ENCODE results near the gene TMED9.
A peak's percentile ranks its signal among the peaks of the same experiment; 100 is the strongest.
"Not testable (repeated sequence)": the region's sequence is repeated elsewhere in the genome, so short reads cannot be mapped to it uniquely, and the experiment has no call there.

The TMED9 gene

DNA sequence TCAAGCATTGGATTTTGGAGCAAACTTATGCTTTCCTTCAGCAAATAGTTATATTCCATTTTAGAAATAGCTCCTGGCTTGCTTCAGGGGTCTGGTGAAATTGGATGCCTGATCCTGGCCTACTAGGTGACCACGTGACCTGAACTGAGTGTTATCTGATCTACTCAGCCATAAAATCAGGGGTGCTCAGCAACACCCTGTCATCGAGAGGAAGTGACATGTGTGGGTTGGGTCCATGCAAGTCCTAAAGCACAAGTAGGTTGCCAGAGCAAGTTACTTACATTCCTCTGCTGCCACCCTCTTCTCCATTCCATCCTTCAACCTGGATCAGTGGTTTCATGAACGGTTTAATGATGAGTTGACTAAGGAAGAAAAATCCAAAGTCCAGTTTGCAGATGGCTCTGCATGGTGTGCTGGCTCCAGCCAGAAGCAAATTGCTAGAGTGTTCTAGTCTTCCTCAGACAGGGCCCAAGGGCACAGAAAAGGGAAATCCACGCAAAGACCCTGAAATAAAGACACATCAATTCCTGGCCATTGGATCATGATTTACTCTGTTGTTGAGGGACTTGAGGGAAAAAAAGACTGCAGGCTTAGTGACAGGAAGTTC is 34.9 kb upstream of the TMED9 start:
- Mint-ChIP-seq H3K36me3 (peaks cover 6% of the 10 kb centered on the region), H3K4me1 (peaks cover 43% of the 10 kb centered on the region)
- CTCF ChIA-PET, result no interaction called here

DNA sequence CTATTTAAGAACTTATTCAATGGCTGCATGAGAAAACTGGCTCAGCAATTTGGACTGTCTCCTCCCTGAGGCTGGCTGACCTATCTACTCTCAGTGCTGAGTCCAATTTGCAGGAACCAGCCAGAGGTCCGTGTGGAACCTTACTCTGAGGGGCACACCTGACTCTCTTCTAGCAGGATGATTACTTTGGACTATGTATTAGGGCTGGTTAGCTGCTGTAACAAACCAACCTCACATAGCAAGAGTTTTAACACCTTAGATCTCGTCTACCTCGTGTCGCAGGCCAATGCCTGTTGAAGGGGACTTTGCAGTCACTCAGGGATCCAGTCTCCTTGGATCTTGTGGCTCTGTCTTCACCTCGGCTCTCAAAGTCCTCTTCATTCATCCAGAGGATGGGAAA is 34.2 kb upstream of the TMED9 start:
- peaks cover 37% of the 10 kb centered on the region for H3K4me1 Mint-ChIP-seq

More for the DNA sequence above, 34.9 kb upstream of the TMED9 start:
- H3K4me3 Mint-ChIP-seq, result no peak overlapping the region
- H3K27ac Mint-ChIP-seq, result peak overlapping the region; percentile 63
- DNase-seq, result peak; percentile 47
- no peaks in the 10 kb centered on the region for H3K9me3 Mint-ChIP-seq
- H3K27me3 Mint-ChIP-seq, result peaks cover 4% of the 10 kb centered on the region

DNA sequence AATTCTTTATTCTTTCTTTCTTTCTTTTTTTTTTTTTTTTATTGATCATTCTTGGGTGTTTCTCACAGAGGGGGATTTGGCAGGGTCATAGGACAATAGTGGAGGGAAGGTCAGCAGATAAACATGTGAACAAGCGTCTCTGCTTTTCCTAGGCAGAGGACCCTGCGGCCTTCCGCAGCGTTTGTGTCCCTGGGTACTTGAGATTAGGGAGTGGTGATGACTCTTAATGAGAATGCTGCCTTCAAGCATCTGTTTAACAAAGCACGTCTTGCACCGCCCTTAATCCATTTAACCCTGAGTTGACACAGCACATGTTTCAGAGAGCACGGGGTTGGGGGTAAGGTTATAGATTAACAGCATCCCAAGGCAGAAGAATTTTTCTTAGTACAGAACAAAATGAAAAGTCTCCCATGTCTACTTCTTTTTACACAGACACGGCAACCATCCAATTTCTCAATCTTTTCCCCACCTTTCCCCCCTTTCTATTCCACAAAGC is 32.5 kb upstream of the TMED9 start:
- H3K27ac Mint-ChIP-seq, H3K4me3 Mint-ChIP-seq, DNase-seq, CTCF ChIA-PET, H3K9me3 Mint-ChIP-seq, H3K36me3 Mint-ChIP-seq: not testable (repeated sequence)
- H3K4me1 Mint-ChIP-seq, result peaks cover 29% of the 10 kb centered on the region
- peaks cover 21% of the 10 kb centered on the region for H3K27me3 Mint-ChIP-seq

More for the DNA sequence above, 34.2 kb upstream of the TMED9 start:
- H3K27me3 Mint-ChIP-seq, result peaks cover 8% of the 10 kb centered on the region
- no peaks in the 10 kb centered on the region for H3K9me3 Mint-ChIP-seq
- DNase-seq, result no peak
- H3K4me3 Mint-ChIP-seq, result no peak overlapping the region
- CTCF ChIA-PET, result no interaction called here
- peaks cover 2% of the 10 kb centered on the region for H3K36me3 Mint-ChIP-seq
- no peak overlapping the region for H3K27ac Mint-ChIP-seq

DNA sequence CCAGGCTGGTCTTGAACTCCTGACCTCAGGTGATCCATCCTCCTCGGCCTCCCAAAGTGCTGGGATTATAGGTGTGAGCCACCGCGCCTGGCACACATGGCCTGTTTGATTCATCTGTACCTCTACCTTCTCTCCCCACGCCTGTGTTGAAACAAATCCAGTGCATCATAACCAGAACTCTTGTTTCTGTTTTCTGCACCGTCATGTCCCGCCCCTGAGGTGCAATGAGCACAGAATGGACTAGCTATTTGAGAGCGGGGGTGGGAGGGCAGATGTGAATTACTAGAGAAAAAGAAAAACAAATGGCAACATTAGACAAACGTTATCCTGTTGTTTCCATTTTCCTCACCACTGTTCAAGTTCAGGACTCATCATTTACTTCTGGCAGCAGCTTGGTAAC is 27.0 kb upstream of the TMED9 start:
- no peaks in the 10 kb centered on the region for H3K9me3 Mint-ChIP-seq
- no peaks in the 10 kb centered on the region for H3K4me1 Mint-ChIP-seq
- CTCF ChIA-PET, result no interaction called here
- H3K27me3 Mint-ChIP-seq, result peaks cover 50% of the 10 kb centered on the region
- H3K36me3 Mint-ChIP-seq, result no peaks in the 10 kb centered on the region
- no peak for DNase-seq
- no peak overlapping the region for H3K27ac Mint-ChIP-seq
- no peak overlapping the region for H3K4me3 Mint-ChIP-seq

DNA sequence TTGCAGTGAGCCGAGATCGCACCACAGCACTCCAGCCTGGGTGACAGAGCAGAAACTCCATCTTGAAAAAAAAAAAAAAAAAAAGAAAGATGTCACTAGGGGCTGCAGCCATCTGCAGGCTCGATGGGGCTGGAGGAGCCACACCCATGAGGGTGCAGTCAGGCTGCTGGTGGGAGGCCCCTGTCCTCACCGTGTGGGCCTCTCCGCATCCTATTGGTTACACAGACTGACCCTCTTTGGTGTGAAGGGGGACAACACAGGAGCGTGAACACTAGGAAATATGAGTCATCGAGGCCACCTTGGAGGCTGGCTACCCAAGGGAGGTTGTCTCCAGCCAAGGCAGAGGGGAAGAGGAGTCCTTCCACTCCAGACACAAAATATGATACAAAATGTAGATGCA is 23.7 kb upstream of the TMED9 start:
- Mint-ChIP-seq H3K9me3 (no peaks in the 10 kb centered on the region), H3K4me3 (no peak overlapping the region), H3K36me3 (no peaks in the 10 kb centered on the region), H3K4me1 (no peaks in the 10 kb centered on the region), H3K27ac (no peak overlapping the region), H3K27me3 (peaks cover 44% of the 10 kb centered on the region)
- no peak for DNase-seq
- CTCF ChIA-PET, result no interaction called here

DNA sequence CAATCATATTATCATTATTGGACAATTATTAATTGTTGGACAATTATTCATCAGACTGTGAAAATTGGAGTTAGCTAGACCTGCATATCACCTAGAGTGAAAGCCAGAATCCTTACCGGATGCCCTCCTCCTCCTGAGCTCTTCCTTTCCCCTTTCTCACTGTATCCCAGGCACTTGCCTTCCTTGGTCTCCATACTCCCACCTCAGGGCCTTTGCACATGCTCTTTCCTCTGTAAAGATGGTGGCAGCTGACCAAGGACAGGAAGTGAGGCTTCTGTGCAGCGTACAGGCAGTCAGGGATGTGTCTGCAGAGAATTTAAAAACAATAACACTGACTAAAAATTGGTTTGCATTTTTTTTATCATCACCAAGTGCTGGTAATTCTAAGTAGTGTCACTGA is 22.1 kb upstream of the TMED9 start:
- Mint-ChIP-seq H3K27ac (no peak overlapping the region), H3K4me1 (no peaks in the 10 kb centered on the region), H3K36me3 (no peaks in the 10 kb centered on the region), H3K9me3 (no peaks in the 10 kb centered on the region), H3K4me3 (no peak overlapping the region), H3K27me3 (peaks cover 41% of the 10 kb centered on the region)
- CTCF ChIA-PET, result interaction anchor here (0.9 to 1.2 kb wide), 2 partner anchors 9 to 430 kb away, joined by 3 to 4 read pairs; no protein-coding TSS in a partner anchor
- DNase-seq, result no peak

DNA sequence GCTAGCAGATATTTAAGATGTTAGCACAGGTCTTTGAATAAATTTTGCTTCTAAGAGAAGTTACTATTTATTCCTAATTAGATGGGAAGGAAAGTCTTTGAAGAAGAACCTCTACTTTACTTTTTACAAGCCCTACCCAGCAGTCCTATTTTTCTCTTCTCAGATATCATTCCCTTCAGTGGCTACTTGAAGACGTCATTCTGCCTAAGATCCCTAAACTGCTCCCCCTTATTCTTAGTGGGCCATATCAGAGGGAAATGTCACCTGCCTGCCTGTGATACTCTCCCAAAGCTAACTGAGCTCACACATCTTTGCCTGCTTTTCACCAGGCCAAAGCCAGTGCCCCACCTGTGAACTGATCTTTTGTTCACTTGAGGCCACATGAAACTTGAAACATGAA is 16.5 kb upstream of the TMED9 start:
- Mint-ChIP-seq H3K9me3 (no peaks in the 10 kb centered on the region), H3K27ac (no peak overlapping the region), H3K4me1 (no peaks in the 10 kb centered on the region), H3K27me3 (peaks cover 17% of the 10 kb centered on the region), H3K4me3 (no peak overlapping the region), H3K36me3 (no peaks in the 10 kb centered on the region)
- no peak for DNase-seq
- CTCF ChIA-PET, result interaction anchor here (0.7 kb wide), 1 partner anchor 245 kb away, joined by 9 read pairs; no protein-coding TSS in a partner anchor

DNA sequence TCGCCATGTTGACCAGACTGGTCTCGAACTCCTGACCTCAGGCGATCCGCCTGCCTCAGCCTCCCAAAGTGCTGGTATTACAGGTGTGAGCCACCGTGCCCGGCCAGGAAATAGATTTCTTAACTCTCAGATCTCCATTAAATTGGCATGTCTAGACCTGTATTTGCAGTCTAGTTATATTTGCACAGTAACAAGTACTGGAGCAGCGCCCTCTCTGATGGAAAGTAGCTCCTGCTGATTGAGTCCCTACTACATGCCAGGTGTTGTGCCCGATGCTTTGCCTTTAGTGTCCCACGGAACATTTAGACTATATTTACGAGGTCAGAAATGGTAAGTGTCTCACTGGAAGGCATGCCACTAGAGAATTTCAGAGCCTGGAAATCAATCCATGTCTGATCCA is 15.8 kb upstream of the TMED9 start:
- Mint-ChIP-seq H3K27ac (no peak overlapping the region), H3K27me3 (peaks cover 15% of the 10 kb centered on the region), H3K4me3 (no peak overlapping the region), H3K36me3 (no peaks in the 10 kb centered on the region), H3K9me3 (no peaks in the 10 kb centered on the region), H3K4me1 (no peaks in the 10 kb centered on the region)
- CTCF ChIA-PET, result no interaction called here
- DNase-seq, result no peak

DNA sequence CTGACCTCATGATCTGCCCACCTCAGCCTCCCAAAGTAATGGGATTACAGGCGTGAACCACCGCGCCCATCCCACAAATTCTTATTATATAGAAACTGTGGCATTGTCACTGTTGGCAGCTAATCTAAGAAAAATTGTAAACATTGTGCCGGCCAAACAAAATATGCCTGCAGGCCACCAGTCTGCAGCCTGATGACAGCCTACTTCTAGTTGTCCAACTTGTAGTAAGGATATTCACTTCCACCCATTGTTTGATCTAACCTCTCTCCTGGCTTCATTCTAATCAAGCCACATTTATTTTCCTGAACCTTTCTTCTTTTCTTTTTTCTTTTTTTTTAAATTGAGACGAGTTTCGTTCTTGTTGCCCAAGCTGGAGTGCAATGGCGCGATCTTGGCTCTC is 13.7 kb upstream of the TMED9 start:
- CTCF ChIA-PET, result no interaction called here
- no peak for DNase-seq
- Mint-ChIP-seq H3K4me3 (no peak overlapping the region), H3K9me3 (no peaks in the 10 kb centered on the region), H3K36me3 (no peaks in the 10 kb centered on the region), H3K4me1 (no peaks in the 10 kb centered on the region), H3K27ac (no peak overlapping the region), H3K27me3 (peaks cover 21% of the 10 kb centered on the region)

DNA sequence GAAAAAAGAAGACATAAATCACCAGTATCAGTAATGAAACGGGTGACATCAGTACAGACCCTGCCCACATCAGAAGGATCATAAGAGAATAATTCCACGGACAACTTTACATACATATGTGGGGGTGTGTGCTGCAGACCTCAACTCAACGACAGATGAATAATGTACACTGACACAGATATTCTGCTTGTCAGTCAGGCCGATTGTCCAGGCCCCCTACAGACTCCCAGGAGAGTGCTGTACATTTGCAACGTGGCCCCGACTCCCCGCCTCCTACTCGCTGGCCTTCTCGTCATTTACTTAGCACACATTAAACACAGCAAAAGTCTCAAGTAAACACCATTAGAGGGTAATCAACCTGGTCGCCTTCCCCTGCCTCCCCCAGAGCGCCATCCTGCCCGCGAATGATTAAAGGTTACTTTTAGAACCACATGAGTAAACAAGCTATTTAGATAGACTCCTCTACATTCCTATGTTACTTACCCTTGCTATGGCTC is 3.5 kb upstream of the TMED9 start:
- no peaks in the 10 kb centered on the region for H3K9me3 Mint-ChIP-seq
- no peak overlapping the region for H3K4me3 Mint-ChIP-seq
- peaks cover 17% of the 10 kb centered on the region for H3K4me1 Mint-ChIP-seq
- DNase-seq, result no peak
- H3K36me3 Mint-ChIP-seq, result peaks cover 3% of the 10 kb centered on the region
- no peak overlapping the region for H3K27ac Mint-ChIP-seq
- H3K27me3 Mint-ChIP-seq, result peaks cover 48% of the 10 kb centered on the region
- CTCF ChIA-PET, result no interaction called here

DNA sequence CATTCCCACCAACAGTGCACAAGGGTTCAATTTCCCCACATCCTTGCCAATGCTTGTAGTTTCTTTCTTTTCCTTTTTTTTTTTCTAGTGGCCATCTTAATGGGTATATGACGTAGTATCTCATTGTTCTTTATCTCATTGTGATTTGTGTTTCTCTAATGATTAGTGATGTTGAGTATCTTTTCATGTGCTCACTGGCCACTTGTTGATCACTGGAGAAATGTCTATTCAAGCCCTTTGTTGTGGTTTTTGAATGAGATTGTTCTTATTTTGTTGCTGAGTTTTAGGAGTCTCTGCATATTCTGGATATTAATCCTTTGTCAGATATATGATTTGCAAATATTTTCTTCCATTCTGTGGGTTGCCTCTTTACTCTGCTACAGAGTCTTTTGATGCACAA is 1.6 kb upstream of the TMED9 start:
- no peak overlapping the region for H3K27ac Mint-ChIP-seq
- H3K36me3 Mint-ChIP-seq, result peaks cover 18% of the 10 kb centered on the region
- no peaks in the 10 kb centered on the region for H3K9me3 Mint-ChIP-seq
- no peak for DNase-seq
- CTCF ChIA-PET, result no interaction called here
- H3K4me3 Mint-ChIP-seq, result no peak overlapping the region
- H3K4me1 Mint-ChIP-seq, result peaks cover 27% of the 10 kb centered on the region
- peaks cover 30% of the 10 kb centered on the region for H3K27me3 Mint-ChIP-seq

DNA sequence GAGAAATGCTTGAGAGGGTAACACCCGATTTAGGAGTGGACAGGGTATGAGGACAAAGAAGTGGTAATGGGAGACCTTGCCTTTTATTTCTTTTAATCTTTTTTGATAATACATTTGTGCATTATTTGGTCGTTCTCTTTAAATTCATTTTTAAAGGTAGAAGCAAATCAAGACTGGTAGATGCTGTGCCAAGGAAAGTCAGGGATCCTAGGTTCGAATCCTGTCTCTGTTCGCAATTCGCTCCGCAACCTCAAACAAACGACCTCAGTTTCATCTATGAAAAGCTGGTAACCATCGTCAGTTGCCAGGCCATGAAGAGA is 353 bp upstream of the TMED9 start:
- H3K9me3 Mint-ChIP-seq, result no peaks in the 10 kb centered on the region
- peaks cover 30% of the 10 kb centered on the region for H3K4me1 Mint-ChIP-seq
- peak overlapping the region; percentile 96 for H3K4me3 Mint-ChIP-seq
- H3K27ac Mint-ChIP-seq, result peak overlapping the region; percentile 96
- H3K36me3 Mint-ChIP-seq, result peaks cover 28% of the 10 kb centered on the region
- no peak for DNase-seq
- CTCF ChIA-PET, result interaction anchor here (0.6 to 2.8 kb wide), 2 partner anchors 16 to 86 kb away, joined by 3 to 11 read pairs; no protein-coding TSS in a partner anchor
- peaks cover 26% of the 10 kb centered on the region for H3K27me3 Mint-ChIP-seq

DNA sequence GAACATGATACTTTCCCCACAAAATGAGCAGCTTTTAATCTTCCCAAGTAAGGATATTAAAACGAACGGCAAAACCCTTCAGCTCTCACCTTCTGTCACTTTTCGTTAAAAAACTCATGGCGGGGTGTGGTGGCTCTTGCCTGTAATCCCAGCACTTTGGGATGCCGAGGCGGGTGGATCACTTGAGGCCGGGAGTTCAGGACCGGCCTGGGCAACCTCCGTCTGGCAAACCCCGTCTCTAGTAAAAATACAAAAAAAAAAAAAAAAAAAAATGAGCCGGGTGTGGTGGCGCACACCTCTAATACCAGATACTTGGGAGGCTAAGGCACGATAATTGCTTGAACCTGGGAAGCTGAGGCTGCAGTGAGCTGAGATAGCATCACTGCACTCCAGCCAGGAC is 902 bp downstream of the TMED9 start:
- CTCF ChIA-PET, result interaction anchor here (0.6 to 2.8 kb wide), 2 partner anchors 15 to 178 kb away, joined by 4 to 11 read pairs; no protein-coding TSS in a partner anchor
- H3K9me3 Mint-ChIP-seq, result no peaks in the 10 kb centered on the region
- DNase-seq, result no peak
- peaks cover 23% of the 10 kb centered on the region for H3K27me3 Mint-ChIP-seq
- peak overlapping the region; percentile 96 for H3K4me3 Mint-ChIP-seq
- peaks cover 28% of the 10 kb centered on the region for H3K36me3 Mint-ChIP-seq
- peaks cover 33% of the 10 kb centered on the region for H3K4me1 Mint-ChIP-seq
- H3K27ac Mint-ChIP-seq, result peak overlapping the region; percentile 96

DNA sequence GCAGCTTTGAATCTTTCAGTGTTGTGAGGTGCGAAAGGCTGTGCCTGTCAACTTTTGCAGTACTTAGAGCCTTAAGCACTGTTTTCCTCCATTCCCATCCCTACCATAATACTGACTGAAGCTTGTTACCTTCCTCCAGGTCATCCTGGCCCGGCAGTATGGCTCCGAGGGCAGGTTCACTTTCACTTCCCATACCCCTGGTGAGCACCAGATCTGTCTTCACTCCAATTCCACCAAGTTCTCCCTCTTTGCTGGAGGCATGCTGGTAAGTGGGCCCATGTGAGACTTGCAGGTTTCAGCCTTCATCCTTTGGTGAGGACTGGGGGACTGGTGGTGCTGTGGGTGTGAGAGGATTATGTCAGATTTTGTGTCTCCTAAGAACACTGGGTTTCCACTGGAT is 1.5 kb downstream of the TMED9 start:
- H3K4me1 Mint-ChIP-seq, result peaks cover 36% of the 10 kb centered on the region
- CTCF ChIA-PET, result interaction anchor here (0.6 to 2.8 kb wide), 2 partner anchors 14 to 178 kb away, joined by 4 to 11 read pairs; no protein-coding TSS in a partner anchor
- H3K36me3 Mint-ChIP-seq, result peaks cover 28% of the 10 kb centered on the region
- H3K4me3 Mint-ChIP-seq, result peak overlapping the region; percentile 96
- peaks cover 19% of the 10 kb centered on the region for H3K27me3 Mint-ChIP-seq
- no peaks in the 10 kb centered on the region for H3K9me3 Mint-ChIP-seq
- no peak for DNase-seq
- H3K27ac Mint-ChIP-seq, result peak overlapping the region; percentile 31

DNA sequence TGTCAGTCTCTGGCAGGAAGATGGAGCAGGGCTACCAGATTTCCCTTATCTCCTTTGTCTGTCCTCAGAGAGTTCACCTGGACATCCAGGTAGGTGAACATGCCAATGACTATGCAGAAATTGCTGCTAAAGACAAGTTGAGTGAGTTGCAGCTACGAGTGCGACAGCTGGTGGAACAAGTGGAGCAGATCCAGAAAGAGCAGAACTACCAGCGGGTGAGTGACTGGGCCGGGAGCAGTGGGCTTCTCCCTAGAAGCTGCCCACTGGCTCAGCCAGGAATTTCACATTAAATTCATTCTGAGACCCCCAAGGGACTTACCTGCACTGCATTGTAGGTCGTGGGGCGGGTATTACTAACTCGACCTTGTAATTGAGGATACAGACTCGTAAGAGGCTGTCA is 2.1 kb downstream of the TMED9 start:
- Mint-ChIP-seq H3K27me3 (peaks cover 18% of the 10 kb centered on the region), H3K36me3 (peaks cover 28% of the 10 kb centered on the region), H3K4me3 (peak overlapping the region; percentile 6), H3K9me3 (no peaks in the 10 kb centered on the region), H3K27ac (no peak overlapping the region), H3K4me1 (peaks cover 42% of the 10 kb centered on the region)
- CTCF ChIA-PET, result interaction anchor here (2.8 kb wide), 1 partner anchor 14 kb away, joined by 11 read pairs; no protein-coding TSS in a partner anchor
- DNase-seq, result no peak
